Gastrocnemius medialis (tissue), 4 donors: ENCODE results near the gene OR51B4. TPM values are rescaled to one million over a fixed set of nuclear protein-coding genes. Genes with fewer than 3 reads are reported as not detected.

Experiments
- ATAC-seq, 2 donors: fragments of 150-250 bp; one replicate each; pipeline ENCODE4 v1.9.1; 2016
- DNase-seq, 2 donors: peaks; one replicate each; pipeline ENCODE4 v3.0.0-alpha.2; 2019
- H3K27ac ChIP-seq, 4 donors: fragments of 200-600 bp; sonication (generic); 1 replicate in 1 of 4; 2 replicates in 3 of 4; pipeline ENCODE4 v1.5.1; 2016 to 2018; ENCODE audit warnings: mild to moderate bottlenecking in 2 of 4, moderate library complexity in 1 of 4
- H3K27me3 ChIP-seq, 3 donors: fragments of 200-600 bp; sonication (generic) in 2 of 3; 1 replicate in 1 of 3; 2 replicates in 2 of 3; pipeline versions ENCODE4 v1.5.1 to v1.6.0; 2016 to 2019; ENCODE audit warnings: mild to moderate bottlenecking in 1 of 3, moderate library complexity in 1 of 3
- H3K36me3 ChIP-seq, 2 donors: fragments of 200-600 bp; sonication (generic) in 1 of 2; one replicate each; pipeline ENCODE4 v1.5.1; 2017 to 2018
- H3K4me1 ChIP-seq, 2 donors: fragments of 200-600 bp; sonication (generic) in 1 of 2; one replicate each; pipeline ENCODE4 v1.5.1; 2016 to 2017; ENCODE audit warnings: mild to moderate bottlenecking in 2 of 2
- H3K4me3 ChIP-seq, 4 donors: fragments of 200-600 bp; sonication (generic) in 3 of 4; 1 replicate in 1 of 4; 2 replicates in 3 of 4; pipeline ENCODE4 v1.5.1; 2016 to 2019; ENCODE audit warnings: mild to moderate bottlenecking in 2 of 4
- H3K9me3 ChIP-seq, 3 donors: fragments of 200-600 bp; sonication (generic) in 2 of 3; 1 replicate in 1 of 3; 2 replicates in 2 of 3; pipeline ENCODE4 v1.5.1; 2016 to 2019
- CTCF ChIP-seq, 5 experiments: fragments of 450-650 bp in 3 of 5; fragments of 200-600 bp in 2 of 5; sonication (generic) in 2 of 5; IDR thresholded peaks in 4 of 5; conservative IDR thresholded peaks in 1 of 5; 1 replicate in 4 of 5; 2 replicates in 1 of 5; pipeline ENCODE4 v1.5.1; 2016 to 2019; ENCODE audit warnings: antibody characterized with exemption in 5 of 5, mild to moderate bottlenecking in 3 of 5, moderate library complexity in 3 of 5
- POLR2A ChIP-seq, 2 donors: fragments of 450-650 bp; IDR thresholded peaks; one replicate each; pipeline ENCODE4 v1.6.1; 2017; ENCODE audit warnings: antibody characterized with exemption in 2 of 2, mild to moderate bottlenecking in 2 of 2, moderate library complexity in 2 of 2
- in situ Hi-C, 4 donors: fragments of 200-750 bp; cut with MboI; loops; one replicate each; pipeline versions ENCODE4 v1.15.0 to v1.8.0; 2017; ENCODE audit warnings: low sequenced_read_pairs in 4 of 4
- intact Hi-C: fragments of 100-400 bp; cut with DNase I; formaldehyde crosslinking; loops from one replicate; pipeline ENCODE4 v1.15.1; 2023; ENCODE audit warnings: low total_unique reads
- total RNA-seq, 4 donors: library from RNA; depleted of rRNA; stranded (reverse); fragments of >200 nt; gene quantifications; one replicate each; pipeline versions ENCODE4 v1.1.0 to v1.2.3, GENCODE V29; 2016

The OR51B4 gene
- not detected for total RNA-seq

DNA sequence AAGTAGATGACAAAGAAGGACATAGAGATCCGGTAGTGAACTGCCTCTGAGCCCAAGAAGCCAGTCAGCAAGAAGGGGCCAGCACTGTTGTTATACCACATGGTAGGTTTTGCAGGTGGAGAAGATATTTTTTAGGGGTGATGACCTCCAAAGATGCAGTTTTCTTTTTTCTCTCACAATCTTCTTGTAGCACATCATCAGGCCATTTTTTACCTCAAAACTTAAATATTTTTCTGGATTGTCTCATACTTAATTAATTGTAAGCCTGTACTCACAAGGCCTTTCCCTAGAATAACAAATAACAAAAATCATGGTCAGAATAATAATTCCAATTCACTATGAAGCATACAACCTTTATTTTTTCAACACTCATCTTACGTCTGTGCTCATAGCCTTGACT lies at the start of gene OR51B4:
OR51B4 (minus strand) TSS at position 101 of the 400 bp plus-strand sequence; CDS start at position 101, 0 bp downstream.
- H3K36me3 ChIP-seq = no peaks in the 10 kb centered on the region
- TF ChIP-seq CTCF (IDR thresholded peaks at IDR 0.05 in 4 of 5, conservative IDR thresholded peaks at IDR 0.05 in 1 of 5) (no peak), POLR2A (IDR thresholded peaks at IDR 0.05) (no peak)
- no peak for DNase-seq
- H3K27me3 ChIP-seq = no peaks in the 10 kb centered on the region
- intact Hi-C loops = no loop called here
- no peak within 1 kb of the TSS for H3K27ac ChIP-seq
- no peaks in the 10 kb centered on the region for H3K9me3 ChIP-seq
- in situ Hi-C loops = no loop called here
- H3K4me1 ChIP-seq = no peaks in the 10 kb centered on the region
- H3K4me3 ChIP-seq = no peak within 1 kb of the TSS
- ATAC-seq = no peak

DNA sequence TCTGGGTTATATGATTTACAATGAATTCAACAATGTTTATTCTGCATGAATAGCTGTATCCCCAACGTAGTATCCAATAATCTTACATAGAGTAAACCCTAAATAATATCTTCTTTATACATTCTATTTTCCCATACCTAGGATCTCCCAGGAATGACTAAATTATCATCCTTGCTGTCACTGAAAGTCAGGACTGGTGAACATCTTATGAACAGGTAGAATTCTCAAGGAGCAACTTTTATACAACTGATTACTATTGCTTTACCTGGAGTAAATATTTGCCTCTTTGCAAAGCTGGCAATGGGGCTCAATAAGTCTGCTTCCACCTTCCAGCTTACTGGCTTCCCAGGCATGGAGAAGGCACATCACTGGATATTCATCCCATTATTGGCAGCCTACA lies 49.5 kb upstream of the OR51B4 start, which contains the start of gene OR51B6:
OR51B6 (plus strand) TSS at position 301 of the 400 bp plus-strand sequence; CDS start at position 301, 0 bp downstream.
- H3K36me3 ChIP-seq = no peaks in the 10 kb centered on the region
- no peaks in the 10 kb centered on the region for H3K9me3 ChIP-seq
- intact Hi-C loops (no loop called here), in situ Hi-C loops (no loop called here)
- no peak within 1 kb of the TSS for H3K4me3 ChIP-seq
- TF ChIP-seq POLR2A (IDR thresholded peaks at IDR 0.05) (no peak), CTCF (IDR thresholded peaks at IDR 0.05 in 4 of 5, conservative IDR thresholded peaks at IDR 0.05 in 1 of 5) (no peak)
- no peaks in the 10 kb centered on the region for H3K27me3 ChIP-seq
- no peak for ATAC-seq
- no peaks in the 10 kb centered on the region for H3K4me1 ChIP-seq
- no peak for DNase-seq
- H3K27ac ChIP-seq = no peak within 1 kb of the TSS

- no peaks in the 10 kb centered on the region for H3K36me3 ChIP-seq
- ATAC-seq (no peak), DNase-seq (no peak)
- no peak overlapping the region for H3K4me3 ChIP-seq
- intact Hi-C loops (no loop called here), in situ Hi-C loops (no loop called here)
- H3K27ac ChIP-seq = no peak overlapping the region
- no peaks in the 10 kb centered on the region for H3K27me3 ChIP-seq
- no peak for TF ChIP-seq POLR2A (IDR thresholded peaks at IDR 0.05)
- TF ChIP-seq CTCF (IDR thresholded peaks at IDR 0.05 in 4 of 5, conservative IDR thresholded peaks at IDR 0.05 in 1 of 5) = no peak
- H3K9me3 ChIP-seq = no peaks in the 10 kb centered on the region
- no peaks in the 10 kb centered on the region for H3K4me1 ChIP-seq
Observed at GRCh38 chr11:5349550-5349949, 47.8 kb upstream of the OR51B4 start.

DNA sequence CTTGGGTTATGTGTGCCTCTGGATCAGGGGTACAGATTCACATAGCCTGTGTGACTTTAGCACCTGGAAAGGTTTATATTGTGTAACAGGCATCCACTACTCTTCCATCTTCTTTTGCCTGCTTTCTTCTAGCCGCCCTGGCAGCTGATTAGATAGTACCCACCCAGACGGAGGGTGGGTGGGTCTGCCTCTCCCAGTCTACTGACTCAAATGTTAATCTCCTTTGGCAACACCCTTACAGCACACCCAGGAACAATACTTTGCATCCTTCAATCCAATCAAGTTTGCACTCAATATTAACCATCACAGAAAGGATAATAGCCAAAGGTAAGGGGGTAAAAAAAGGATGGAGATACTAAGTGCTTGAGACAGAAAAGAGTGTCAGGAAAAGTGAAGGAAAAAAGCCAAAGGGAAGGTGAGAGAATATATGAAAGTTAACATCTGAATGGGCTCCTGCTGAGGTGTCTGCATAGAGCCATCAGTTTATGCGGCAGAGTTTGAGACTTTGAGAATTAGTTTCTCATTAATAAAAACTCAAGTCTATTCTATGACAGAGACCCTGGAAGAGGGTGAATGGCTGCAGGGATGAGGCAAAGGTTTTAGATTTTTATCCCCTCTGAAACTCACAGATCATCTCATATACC lies 46.9 kb upstream of the OR51B4 start:
- H3K27me3 ChIP-seq = no peaks in the 10 kb centered on the region
- no peaks in the 10 kb centered on the region for H3K4me1 ChIP-seq
- no peak overlapping the region for H3K27ac ChIP-seq
- no peaks in the 10 kb centered on the region for H3K9me3 ChIP-seq
- no peak for DNase-seq
- intact Hi-C loops (no loop called here), in situ Hi-C loops (no loop called here)
- H3K36me3 ChIP-seq = no peaks in the 10 kb centered on the region
- TF ChIP-seq POLR2A (IDR thresholded peaks at IDR 0.05) (no peak), CTCF (IDR thresholded peaks at IDR 0.05 in 4 of 5, conservative IDR thresholded peaks at IDR 0.05 in 1 of 5) (no peak)
- ATAC-seq = no peak
- no peak overlapping the region for H3K4me3 ChIP-seq

- ATAC-seq (no peak), DNase-seq (no peak)
- intact Hi-C loops (no loop called here), in situ Hi-C loops (no loop called here)
- Histone ChIP-seq H3K4me1 (no peaks in the 10 kb centered on the region), H3K9me3 (no peaks in the 10 kb centered on the region), H3K27ac (no peak overlapping the region), H3K4me3 (no peak overlapping the region), H3K36me3 (no peaks in the 10 kb centered on the region), H3K27me3 (no peaks in the 10 kb centered on the region)
- no peak for TF ChIP-seq CTCF (IDR thresholded peaks at IDR 0.05 in 4 of 5, conservative IDR thresholded peaks at IDR 0.05 in 1 of 5)
- TF ChIP-seq POLR2A (IDR thresholded peaks at IDR 0.05) = no peak
Observed at GRCh38 chr11:5345831-5346230, 44.1 kb upstream of the OR51B4 start.
